Tibial nerve (tissue), 3 donors: ENCODE data around the gene AGBL1.

Experiments used
- CTCF ChIP-seq, 5 experiments: fragments of 200-600 bp in 3 of 5; fragments of 450-650 bp in 2 of 5; sonication (generic) in 3 of 5; IDR thresholded peaks; one replicate each; pipeline ENCODE4 v1.5.1; 2016 to 2019; ENCODE audit warnings: antibody characterized with exemption in 5 of 5, mild to moderate bottlenecking in 3 of 5, moderate library complexity in 2 of 5
- POLR2A ChIP-seq, 2 donors: fragments of 450-650 bp; IDR thresholded peaks; one replicate each; pipeline ENCODE4 v1.6.1; 2017; ENCODE audit warnings: antibody characterized with exemption in 2 of 2, mild to moderate bottlenecking in 2 of 2, moderate library complexity in 2 of 2

GRCh38 chr15:87032295-87032694, 952.6 kb downstream of the AGBL1 start:
- TF ChIP-seq POLR2A (IDR thresholded peaks at IDR 0.05) (no peak), CTCF (IDR thresholded peaks at IDR 0.05) (no peak)
